ENCODE measurements around the gene FARS2.

Gene FARS2

GRCh38 chr6:5433324-5433723 is 172.0 kb downstream of the FARS2 start:
- no peak for TF ChIP-seq ZNF133 (tag by site-specific recombination; IDR thresholded peaks at IDR 0.05)
- Histone ChIP-seq H3K4me3 (ENCODE audit: low read depth, low read length) (no peak overlapping the region), H3K27ac (ENCODE audit: extremely low read depth, low read depth, low read length) (no peak overlapping the region), H3K9me3 (ENCODE audit: control insufficient read depth, insufficient read depth, low read depth, low read length) (no peaks in the 10 kb centered on the region), H3K4me1 (ENCODE audit: control insufficient read depth, insufficient read depth, low read length) (no peaks in the 10 kb centered on the region), H3K36me3 (ENCODE audit: control insufficient read depth in 2 of 2, insufficient read depth in 1 of 2, low read length in 2 of 2) (no peaks in the 10 kb centered on the region)
- CTCF ChIA-PET: interaction anchor here (0.7 to 1.3 kb wide), 2 partner anchors 10 to 29 kb away, joined by 3 to 4 read pairs; no protein-coding TSS in a partner anchor
- POLR2A ChIA-PET: no interaction called here

GRCh38 chr6:5435449-5435848 is 174.1 kb downstream of the FARS2 start:
- H3K4me1 ChIP-seq (ENCODE audit: control insufficient read depth, insufficient read depth, low read length): no peaks in the 10 kb centered on the region
- no peak overlapping the region for H3K4me3 ChIP-seq (ENCODE audit: low read depth, low read length)
- no peaks in the 10 kb centered on the region for H3K9me3 ChIP-seq (ENCODE audit: control insufficient read depth, insufficient read depth, low read depth, low read length)
- TF ChIP-seq ZNF645 (tag by site-specific recombination; IDR thresholded peaks at IDR 0.05): no peak
- no peak for TF ChIP-seq PBX3 (CRISPR knock-in tag; IDR thresholded peaks at IDR 0.05)
- no peak for TF ChIP-seq ZNF707 (tag by site-specific recombination; IDR thresholded peaks at IDR 0.05)
- no peak for TF ChIP-seq GLIS2 (tag by site-specific recombination; IDR thresholded peaks at IDR 0.05)
- TF ChIP-seq ZNF791 (tag by site-specific recombination; IDR thresholded peaks at IDR 0.05): no peak
- no peak for TF ChIP-seq ZSCAN16 (tag by site-specific recombination; IDR thresholded peaks at IDR 0.05)
- TF ChIP-seq ZNF2 (tag by site-specific recombination; IDR thresholded peaks at IDR 0.05): no peak
- no peak for TF ChIP-seq ZNF629 (tag by site-specific recombination; IDR thresholded peaks at IDR 0.05)
- TF ChIP-seq ZBTB48 (tag by site-specific recombination; IDR thresholded peaks at IDR 0.05): no peak
- TF ChIP-seq ZBTB21 (tag by site-specific recombination; IDR thresholded peaks at IDR 0.05): no peak
- TF ChIP-seq SETDB1 (IDR thresholded peaks at IDR 0.05; ENCODE audit: insufficient read length, low read length): no peak
- TF ChIP-seq AEBP2 (tag by site-specific recombination; IDR thresholded peaks at IDR 0.05; ENCODE audit: borderline replicate concordance): no peak
- no peak for TF ChIP-seq PRDM2 (tag by site-specific recombination; IDR thresholded peaks at IDR 0.05; ENCODE audit: borderline replicate concordance)
- CTCF ChIA-PET: interaction anchor here (0.6 kb wide), 1 partner anchor 369 kb away, joined by 3 read pairs; no protein-coding TSS in a partner anchor
- H3K27ac ChIP-seq (ENCODE audit: extremely low read depth, low read depth, low read length): no peak overlapping the region
- POLR2A ChIA-PET: no interaction called here
- H3K36me3 ChIP-seq (ENCODE audit: control insufficient read depth in 2 of 2, insufficient read depth in 1 of 2, low read length in 2 of 2): no peaks in the 10 kb centered on the region
